HG02642 (cell line): Measurements from ENCODE around the gene HAO2.
A peak's percentile ranks its signal among the peaks of the same experiment; 100 is the strongest.
"Not testable (repeated sequence)": the region's sequence is repeated elsewhere in the genome, so short reads cannot be mapped to it uniquely, and the experiment has no call there.

Experiments
- ATAC-seq: cut with Tn5 transposase; IDR thresholded peaks from one replicate; pipeline ENCODE4 v1.9.1; 2021; ENCODE audit warnings: mild to moderate bottlenecking; ENCODE audit not compliant: unreplicated experiment, poor library complexity

The HAO2 gene

DNA sequence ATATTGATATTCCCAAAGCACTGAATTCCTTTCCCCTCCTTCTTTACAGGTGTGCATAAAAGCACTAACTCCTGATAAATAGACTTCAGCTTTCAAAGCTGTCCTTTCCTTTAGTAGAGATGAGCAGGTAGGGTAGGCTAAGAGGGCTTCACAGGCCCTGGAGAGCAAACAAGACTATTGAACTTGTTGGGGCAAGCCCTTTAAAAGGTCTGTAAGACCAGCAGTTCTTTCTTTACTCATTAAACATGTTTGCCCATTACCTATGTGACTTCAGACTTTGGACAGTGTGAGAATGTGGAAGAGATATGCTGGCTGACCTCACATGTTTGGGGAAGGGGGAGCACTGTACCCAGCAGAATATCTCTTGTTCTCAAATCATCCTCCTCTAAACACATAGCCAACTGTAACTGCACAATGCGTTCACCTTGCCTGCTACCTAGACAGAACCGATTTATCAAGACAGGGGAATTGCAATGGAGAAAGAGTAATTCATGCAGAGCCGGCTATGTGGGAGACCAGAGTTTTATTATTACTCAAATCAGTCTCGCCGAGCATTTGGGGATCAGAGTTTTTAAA, 27.1 kb upstream of the HAO2 start:
- ATAC-seq: no peak

DNA sequence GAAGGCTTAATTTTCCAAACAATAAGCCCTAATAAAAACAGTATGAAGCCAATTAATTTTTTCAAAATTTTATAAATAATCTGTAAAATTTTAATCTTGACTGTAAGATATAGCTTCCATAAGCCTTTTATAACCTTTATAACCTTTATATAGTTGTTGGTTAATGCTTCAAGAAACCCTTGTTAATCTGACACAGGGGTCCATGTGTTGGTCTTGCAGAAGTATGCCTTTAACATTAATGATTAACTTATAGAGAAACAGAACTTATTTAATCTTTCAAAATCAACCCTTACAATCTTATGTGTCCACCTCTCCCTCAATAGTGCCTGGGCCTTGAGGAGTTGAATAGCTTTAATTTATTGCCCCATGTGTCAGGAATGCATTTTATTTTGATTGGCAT, 23.2 kb upstream of the HAO2 start:
- ATAC-seq: no peak

DNA sequence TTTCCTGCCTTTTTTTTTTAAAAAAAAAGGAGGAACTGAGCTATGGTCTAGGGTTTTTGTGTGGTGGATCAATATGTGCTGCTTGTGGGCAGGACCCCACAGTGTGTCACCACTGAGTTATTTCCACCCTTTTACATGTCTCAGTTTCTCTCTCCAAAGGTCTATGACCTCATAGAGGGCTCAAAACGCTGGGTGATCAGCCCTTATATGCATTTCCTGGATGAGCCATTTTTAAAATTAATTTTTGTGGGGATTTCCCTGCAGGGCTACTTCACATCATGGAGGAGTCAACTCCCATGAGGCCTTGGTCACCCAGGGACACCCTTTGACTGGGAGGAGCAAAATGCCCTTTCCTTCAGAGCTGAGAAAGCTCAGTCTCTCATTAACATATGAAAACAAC, 20.7 kb upstream of the HAO2 start:
- peak; percentile 84 for ATAC-seq

DNA sequence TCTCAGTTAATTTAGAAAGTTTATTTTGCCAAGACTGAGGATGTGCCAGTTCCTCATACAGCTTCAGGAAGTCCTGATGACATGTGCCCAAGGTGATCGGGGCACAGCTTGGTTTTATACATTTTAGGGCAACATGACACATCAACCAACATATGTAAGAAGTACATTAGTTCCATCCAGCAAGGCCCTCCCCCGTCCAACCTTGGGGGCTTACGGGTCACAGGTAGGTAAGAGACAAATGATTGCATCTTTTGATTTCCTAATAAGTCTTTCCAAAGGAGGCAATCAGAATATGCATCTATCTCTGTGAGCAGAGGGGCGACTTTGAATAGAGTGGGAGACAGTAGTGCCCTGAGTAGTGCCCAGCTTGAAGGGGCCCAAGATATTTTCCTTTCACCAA, 19.6 kb upstream of the HAO2 start:
- no peak for ATAC-seq

DNA sequence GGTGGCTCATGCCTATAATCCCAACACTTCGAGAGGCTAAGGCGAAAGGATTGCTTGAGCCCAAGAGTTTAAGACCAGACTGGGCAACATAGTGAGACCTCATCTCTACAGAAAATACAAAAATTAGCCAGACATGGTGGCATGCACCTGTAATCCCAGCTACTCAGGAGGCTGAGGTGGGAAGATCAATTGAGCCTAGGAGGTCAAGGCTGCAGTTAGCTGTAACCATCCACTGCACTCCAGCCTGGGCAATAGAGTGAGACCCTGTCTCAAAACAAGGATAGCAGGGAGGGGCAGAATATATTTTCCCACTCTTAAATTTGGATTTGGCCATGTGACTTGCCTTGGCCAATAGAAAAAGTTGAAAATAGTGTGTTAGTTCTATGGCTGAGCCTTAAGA, 17.7 kb upstream of the HAO2 start:
- not testable (repeated sequence) for ATAC-seq

DNA sequence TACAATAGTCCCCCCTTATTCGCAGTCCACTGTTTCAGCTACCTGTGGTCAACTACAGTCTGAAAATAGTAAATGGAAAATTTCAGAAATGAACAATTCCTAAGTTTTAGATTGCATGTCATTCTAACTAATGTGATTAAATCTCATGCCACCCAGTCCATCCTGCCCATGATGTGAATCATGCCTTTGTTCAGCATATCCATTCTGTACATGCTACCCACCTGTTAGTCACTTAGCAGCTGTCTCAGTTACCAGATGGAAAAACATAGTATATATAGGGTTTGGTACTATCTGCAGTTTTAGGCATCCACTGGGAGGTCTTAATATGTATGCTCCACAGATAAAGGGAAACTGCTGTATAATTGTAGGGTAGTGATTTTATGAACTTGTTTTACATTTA, 16.6 kb upstream of the HAO2 start:
- no peak for ATAC-seq

DNA sequence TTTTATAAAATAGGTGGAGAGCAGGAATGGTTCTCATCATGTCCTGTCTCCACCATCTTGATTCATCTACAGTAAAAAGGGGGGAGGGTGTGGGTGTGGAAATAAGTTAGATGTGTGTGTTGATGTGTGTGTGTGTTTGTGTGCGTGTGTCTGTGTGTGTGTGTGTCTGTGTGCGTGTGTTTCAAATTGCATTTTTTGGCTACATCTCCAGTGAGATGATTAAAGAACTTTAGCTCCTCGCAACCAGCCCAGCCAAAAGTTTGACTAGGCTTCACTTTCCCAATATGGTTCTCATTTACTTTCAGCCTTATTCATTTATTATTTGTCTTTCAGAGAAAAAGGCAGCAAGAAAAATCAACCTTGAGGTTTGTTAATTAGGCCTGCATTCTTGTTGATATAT, 14.7 kb upstream of the HAO2 start:
- no peak for ATAC-seq

DNA sequence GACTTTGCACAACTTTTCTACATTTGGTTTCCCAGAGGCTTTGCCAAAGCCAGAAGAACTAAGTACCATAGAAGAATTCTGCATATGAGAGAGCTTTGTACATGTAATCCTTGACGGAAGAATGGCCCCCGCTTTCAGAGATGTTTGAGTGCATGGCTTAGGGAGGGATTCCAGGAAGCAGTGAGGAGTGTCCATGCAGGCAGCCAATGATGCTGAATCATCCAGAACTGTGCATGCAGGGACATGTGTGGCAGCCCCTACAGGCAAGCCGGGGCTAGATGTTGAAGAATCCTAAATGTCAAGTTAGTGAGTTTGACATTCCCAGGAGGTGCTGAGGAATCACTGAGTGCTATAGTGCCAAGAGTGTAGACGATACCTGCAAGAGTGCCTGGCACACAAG, 9.9 kb upstream of the HAO2 start:
- ATAC-seq: no peak

DNA sequence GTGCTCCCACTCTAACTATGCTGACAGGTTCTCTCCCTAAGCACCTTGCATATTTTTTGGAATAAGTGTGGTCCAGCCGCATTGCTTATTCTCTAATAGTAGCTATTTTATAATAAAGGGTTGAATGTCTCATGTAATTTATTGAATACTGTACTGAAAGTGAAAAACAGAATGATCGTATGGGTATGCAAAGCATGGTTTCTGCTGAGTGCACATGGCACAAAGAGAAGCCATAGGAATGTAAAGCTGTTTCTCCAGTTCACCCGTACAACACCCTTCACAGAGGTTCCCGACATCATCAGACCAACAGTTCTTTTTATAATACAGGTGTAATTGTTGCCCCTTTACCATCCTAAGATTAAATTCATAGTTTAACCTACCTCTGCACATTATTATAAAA, 8.9 kb upstream of the HAO2 start:
- no peak for ATAC-seq

DNA sequence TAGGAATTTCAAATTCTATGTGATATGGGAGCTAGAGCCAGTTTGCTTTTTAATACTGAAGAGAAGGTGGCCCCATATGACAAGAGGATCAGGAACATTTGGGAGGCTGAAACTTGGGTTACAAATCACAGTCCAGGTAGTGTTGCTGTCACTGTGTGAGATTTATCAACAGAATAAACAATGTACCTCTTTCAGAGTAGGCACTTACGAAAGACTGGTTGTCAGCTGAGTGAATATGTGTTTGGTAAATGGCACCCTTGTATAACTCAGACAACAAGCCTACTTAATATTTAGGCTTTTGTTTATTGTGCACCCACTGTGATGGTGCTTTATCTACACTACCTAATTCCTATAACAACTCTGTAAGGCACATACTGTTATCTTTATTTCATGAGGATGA, 7.4 kb upstream of the HAO2 start:
- ATAC-seq: no peak

DNA sequence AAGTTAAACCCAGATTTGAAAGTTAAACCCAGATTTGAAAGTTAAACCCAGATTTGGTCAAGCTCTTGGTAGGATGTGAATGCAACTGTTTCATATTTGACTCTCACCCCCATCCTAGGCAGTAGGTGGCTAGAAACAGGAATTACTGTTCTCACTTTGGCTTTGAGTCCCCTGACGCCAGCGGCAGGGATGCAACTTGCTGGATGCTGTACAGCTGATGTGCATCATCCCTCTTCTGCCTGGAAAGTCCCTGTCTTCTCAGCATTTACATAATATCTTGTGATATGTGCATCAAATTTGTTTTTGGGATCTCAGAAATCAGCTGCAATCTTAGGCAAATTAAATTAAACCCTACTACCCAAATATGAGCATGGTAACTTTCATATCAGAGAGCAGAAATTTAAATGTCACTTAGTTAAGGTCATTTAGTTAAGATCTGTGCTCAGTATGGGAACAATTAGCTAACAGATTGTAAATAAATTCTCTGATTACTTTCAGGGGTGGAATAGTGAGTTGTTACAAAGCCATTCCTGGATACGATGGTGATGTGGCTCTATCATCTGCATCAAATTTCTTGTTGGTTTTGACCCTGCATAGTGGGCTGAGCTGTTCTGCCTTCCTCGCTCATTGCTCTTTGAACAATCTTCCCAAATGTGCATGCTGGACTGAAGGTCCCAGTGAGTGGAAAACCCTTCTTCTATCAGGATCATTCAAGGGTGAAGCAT, 6.8 kb upstream of the HAO2 start:
- ATAC-seq: no peak

DNA sequence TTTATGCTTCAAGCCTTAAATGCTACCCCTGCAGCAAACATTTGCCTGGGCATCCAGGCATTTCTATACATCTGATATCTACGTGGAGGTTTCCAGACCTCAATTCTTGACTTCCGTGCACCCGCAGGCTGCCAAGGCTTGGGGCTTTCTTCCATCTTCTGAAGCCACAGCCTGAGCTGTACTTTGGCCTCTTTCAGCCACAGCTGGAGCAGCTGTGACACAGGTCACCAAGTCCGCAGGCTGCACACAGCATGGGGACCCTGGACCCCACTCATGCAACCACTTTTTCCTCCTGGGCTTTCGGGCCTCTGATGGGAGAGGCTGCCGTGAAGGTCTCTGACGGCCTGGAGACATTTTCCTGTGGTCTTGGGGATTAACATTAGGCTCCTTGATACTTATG, 5.4 kb upstream of the HAO2 start:
- no peak for ATAC-seq

DNA sequence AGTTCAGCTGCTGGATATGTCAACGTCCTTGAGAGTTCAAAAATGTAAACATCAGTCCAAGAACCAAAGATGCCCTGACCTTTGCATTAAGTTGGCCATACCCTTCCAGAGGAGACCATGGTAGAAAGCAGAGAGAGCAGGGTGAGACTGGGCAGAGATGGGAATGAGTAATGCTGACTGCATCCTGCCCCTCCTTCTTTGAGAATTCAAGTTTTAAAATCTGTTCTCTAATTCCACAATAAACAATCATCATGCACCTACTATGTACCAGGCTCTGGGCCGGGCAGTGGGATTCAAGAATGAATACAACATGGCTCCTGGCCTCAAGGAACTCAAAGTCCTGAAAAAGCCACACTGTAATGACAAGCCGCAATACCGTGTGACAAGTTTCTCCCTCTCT, 3.9 kb upstream of the HAO2 start:
- ATAC-seq: no peak

DNA sequence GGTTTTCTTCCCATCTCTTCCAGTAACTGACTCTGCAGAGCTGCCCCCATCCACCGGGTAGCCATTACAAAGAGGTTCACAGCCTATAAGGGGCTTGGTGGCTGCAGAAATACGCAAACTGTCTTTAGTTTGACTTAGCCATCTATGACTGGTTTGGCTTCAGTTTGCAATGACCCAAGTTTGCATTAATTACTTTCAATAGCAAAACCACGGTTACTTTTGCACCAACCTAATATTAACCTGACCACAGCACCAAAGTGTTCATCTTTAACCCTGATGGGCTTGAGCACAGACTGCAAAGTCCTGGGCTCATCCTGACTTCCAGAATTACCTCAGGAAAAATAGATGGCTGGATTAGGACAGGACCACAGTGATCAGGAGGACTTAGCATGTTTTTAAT, 2.2 kb upstream of the HAO2 start:
- peak; percentile 51 for ATAC-seq

DNA sequence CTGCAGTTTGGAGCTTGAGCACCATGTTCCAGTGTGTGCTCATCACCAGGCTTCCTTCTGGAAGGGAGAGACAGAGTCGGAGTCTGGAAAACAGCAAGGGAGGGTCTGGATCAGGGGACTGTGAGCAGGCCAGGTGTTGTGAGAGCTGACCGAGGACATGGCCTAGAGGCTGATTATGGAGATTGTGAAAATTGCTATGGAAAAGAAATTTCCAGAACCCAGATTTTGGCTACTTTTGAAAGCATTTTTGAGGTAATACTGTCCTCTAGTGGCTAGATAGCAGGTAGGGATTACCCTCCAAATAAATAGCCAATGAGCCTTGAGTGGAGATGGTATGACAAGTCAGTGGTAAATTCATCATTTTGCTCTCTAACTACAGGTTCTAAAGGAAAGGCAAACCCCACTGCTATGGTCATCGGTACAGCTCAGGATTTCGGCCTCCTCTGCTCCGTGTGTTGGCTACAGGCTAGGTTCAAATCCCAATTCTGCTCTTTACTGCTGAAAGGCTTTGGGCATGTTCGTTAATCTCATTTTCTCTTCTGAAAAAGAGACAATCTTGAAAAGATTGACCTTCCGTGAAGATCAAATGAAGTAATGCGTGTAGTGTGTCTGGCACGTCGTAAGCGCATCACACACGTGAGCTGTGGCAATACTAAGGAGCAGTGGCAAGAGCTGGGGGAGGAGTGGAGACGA, 1.0 kb upstream of the HAO2 start:
- no peak for ATAC-seq

DNA sequence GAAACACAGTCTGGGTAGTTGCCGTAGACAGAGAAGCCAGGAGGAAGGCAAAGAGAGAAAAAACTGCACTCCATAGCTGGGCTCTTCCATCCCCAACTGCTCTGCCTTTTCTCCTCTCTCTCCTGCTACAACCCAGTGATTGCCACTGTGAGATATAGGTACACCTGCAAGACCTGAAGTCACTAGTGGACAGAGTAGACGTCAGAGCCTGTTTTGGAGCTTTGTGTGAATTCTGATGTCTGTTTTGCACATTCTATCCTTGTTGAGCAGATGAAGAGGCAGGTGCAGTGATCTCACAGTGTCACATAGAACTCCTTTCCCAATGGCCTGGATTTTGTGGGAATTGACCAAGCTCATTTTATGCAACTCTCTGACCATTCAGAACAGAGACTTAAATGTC, 2.2 kb downstream of the HAO2 start:
- no peak for ATAC-seq

DNA sequence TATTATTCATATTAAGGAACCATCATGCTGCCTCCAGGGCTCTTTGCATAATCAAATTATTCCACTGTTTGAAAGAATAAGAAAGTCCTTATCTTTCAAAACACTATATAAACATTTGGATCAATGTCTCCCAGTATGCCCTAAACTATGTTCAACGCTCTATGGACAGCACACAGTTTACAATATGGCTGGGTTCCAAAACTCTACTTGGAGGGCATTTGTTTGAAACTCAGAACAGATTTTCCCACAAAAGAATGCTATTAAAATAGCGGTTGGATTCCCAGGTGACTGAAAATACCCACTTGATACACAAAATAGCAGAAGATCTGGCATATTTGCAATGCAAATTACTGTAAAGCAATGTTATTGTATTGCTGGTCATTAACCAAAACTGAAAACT, 3.2 kb downstream of the HAO2 start:
- ATAC-seq: no peak

DNA sequence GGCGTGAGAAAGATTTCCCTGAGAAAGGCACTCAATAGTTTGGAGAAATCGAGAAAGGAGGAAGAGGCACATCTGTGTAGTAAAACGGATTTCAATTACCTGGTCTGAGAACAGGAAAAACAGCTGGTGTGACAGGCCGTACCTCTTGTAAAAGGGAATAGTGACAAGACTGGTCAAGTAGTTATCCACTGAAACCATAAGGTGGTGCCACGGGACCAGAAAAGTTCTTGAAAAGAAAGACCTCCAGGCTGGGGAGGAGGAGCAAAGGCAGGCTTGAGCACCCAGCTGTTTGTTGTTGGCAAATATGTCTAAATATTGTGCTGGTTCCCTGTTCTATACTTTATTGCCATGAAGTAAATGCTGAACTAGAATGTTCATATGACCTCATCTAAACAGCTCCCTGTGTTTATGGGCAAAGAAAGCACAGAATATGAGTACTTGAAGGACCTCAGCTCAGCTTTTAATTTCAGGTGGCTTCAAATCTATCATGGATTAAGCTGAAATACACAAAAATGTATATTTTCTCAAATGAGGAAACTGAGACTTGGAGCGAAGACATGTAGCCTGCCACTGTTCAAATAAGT, 4.0 kb downstream of the HAO2 start:
- no peak for ATAC-seq

DNA sequence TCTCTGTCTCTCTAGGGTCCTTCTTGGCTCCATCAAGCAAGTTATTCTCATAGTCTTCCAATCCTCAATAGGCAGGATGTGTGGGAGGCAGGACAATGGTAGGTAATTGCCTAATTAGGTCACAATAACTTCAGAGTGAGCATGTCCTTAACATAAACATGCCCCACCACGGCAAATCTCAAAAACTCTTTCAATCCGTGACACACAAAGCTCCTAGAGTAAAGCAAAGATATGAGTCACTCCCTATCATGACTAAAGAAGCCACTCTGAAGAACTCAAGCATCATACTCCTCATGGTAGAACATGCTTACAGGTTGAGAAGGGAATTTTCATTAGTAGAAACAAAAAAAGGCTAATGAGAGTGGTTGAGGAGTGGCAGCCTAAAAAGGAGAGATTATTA, 4.9 kb downstream of the HAO2 start:
- ATAC-seq: peak; percentile 45

DNA sequence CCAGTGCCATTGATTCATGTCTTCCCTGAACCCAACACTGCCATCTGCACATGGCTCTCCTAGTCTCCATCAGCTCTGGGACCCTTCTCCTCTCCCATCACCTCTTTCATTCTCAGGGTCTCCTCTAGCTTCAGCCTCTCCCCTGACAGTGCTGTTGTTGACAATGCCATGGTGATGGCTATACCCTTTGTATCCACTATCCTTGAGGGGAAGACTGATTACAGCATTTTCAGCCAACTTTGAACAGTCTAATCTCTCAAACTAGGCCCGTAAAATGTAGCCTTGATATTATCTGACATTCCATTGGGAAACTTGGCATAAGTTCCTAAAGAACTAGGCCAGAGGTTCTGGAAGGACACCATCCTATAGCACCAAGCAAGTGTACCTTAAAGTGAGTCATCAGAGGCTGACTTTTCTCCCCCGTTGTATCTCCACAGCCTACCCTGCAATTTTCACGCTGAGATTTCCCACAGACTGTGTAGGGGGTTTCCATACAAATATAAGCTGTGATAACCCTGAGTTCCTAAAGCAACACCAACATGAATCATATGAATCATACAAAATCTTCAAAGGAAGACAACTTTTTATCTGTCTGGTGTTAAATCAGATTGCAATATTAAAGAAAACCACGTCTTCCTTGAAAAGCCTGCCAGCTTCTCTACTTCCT, 5.8 kb downstream of the HAO2 start:
- no peak for ATAC-seq

DNA sequence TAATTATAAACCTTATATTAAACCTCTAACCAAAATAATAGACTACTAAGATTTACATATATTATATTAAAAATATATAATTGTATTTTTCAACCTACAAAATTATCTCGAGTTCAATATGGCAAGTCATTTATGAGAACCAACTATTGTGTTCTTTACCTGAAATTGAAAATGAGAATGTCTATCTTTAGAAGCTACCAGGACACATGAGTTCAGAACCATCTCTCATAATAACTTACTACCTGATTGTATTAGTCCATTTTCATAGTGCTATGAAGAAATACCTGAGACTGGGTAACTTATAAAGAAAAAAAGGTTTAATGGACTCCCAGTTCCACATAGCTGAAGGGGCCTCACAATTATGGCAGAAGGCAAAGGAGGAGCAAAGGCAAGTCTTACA, 6.8 kb downstream of the HAO2 start:
- ATAC-seq: no peak
